ENCODE data around the gene CDK6. TPM values are rescaled to one million over a fixed set of nuclear protein-coding genes. Genes with fewer than 3 reads are reported as not detected.

Gene CDK6
- total RNA-seq, 1 experiment from 2014 or later, result 175 TPM

DNA sequence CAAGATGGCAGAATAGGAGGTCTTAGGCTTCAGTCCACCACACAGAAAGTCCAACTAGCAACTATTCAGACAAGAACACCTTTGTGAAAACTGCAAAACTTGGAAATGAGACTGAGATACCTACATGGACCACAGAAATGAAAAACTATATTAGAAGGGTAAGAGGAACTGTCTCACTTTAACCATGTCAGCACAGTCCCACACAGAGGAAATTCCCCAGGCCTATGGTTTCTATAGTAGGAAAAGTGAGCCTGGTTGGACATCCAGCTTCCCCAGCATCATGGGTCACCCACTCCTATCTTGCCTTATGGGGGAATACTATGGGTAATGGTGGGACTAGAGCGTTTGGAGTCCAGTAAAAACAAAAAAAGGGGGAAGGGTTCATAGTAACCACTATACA lies 38.8 kb upstream of the CDK6 start:
- no peaks in the 10 kb centered on the region for H3K36me3 ChIP-seq (ENCODE audit: control insufficient read depth, insufficient read depth, low read length)
- H3K4me3 ChIP-seq (ENCODE audit: low read depth, low read length), result no peak overlapping the region
- Mint-ChIP-seq H3K27ac (ENCODE audit: unreplicated experiment) (no peak overlapping the region), H3K4me1 (ENCODE audit: low read depth, unreplicated experiment) (peaks cover 6% of the 10 kb centered on the region), H3K9me3 (ENCODE audit: unreplicated experiment) (peaks cover 1% of the 10 kb centered on the region), H3K27me3 (ENCODE audit: insufficient read depth, unreplicated experiment) (no peaks in the 10 kb centered on the region), H3K4me3 (ENCODE audit: unreplicated experiment) (no peak overlapping the region), H3K36me3 (ENCODE audit: insufficient read depth, unreplicated experiment) (no peaks in the 10 kb centered on the region)
- TF ChIP-seq, protein P1, sequence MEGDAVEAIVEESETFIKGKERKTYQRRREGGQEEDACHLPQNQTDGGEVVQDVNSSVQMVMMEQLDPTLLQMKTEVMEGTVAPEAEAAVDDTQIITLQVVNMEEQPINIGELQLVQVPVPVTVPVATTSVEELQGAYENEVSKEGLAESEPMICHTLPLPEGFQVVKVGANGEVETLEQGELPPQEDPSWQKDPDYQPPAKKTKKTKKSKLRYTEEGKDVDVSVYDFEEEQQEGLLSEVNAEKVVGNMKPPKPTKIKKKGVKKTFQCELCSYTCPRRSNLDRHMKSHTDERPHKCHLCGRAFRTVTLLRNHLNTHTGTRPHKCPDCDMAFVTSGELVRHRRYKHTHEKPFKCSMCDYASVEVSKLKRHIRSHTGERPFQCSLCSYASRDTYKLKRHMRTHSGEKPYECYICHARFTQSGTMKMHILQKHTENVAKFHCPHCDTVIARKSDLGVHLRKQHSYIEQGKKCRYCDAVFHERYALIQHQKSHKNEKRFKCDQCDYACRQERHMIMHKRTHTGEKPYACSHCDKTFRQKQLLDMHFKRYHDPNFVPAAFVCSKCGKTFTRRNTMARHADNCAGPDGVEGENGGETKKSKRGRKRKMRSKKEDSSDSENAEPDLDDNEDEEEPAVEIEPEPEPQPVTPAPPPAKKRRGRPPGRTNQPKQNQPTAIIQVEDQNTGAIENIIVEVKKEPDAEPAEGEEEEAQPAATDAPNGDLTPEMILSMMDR (IDR thresholded peaks at IDR 0.05; ENCODE audit: insufficient read depth in 1 of 2, low read depth in 1 of 2, low read length in 1 of 2, severe bottlenecking in 1 of 2, unreplicated experiment in 1 of 2), result no peak
- BruUV-seq (replicated peaks), result no TSS peak
- ChIA-PET CTCF (no interaction called here), POLR2A (no interaction called here)
- no peak for DNase-seq
- no peaks in the 10 kb centered on the region for H3K4me1 ChIP-seq
- H3K27me3 ChIP-seq (replicated peaks; ENCODE audit: control insufficient read depth, insufficient read depth, low read length), result no peaks in the 10 kb centered on the region
- intact Hi-C loops (cut with micrococcal nuclease; ENCODE audit: unreplicated experiment), result no loop called here
- no peaks in the 10 kb centered on the region for H3K9me3 ChIP-seq

DNA sequence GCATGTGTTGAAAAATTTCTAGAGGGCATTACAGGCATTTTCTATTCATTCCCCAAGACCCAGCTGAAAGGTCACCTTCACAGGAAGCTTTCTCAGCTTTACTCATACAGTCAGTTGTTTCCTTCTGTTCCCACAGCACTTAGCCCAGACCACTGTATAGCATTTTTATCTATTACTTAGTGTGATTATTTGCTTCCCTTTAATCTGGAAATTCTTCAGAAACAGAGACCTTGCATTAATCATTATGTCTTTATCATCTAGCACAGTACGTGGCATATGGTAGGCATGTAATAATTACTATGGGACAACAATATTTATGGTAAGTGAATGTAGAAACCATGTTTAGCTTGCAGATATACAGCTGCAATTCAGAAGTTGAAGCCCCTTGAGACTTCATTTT lies 38.2 kb upstream of the CDK6 start:
- no TSS peak for BruUV-seq (replicated peaks)
- ChIA-PET CTCF (no interaction called here), POLR2A (no interaction called here)
- H3K27me3 Mint-ChIP-seq (ENCODE audit: insufficient read depth, unreplicated experiment), result no peaks in the 10 kb centered on the region
- no peak for DNase-seq
- no peak overlapping the region for H3K4me3 Mint-ChIP-seq (ENCODE audit: unreplicated experiment)
- H3K36me3 Mint-ChIP-seq (ENCODE audit: insufficient read depth, unreplicated experiment), result no peaks in the 10 kb centered on the region
- H3K27me3 ChIP-seq (replicated peaks; ENCODE audit: control insufficient read depth, insufficient read depth, low read length), result no peaks in the 10 kb centered on the region
- H3K4me1 Mint-ChIP-seq (ENCODE audit: low read depth, unreplicated experiment), result peaks cover under 1% of the 10 kb centered on the region
- peaks cover 7% of the 10 kb centered on the region for H3K9me3 Mint-ChIP-seq (ENCODE audit: unreplicated experiment)
- no peak overlapping the region for H3K27ac Mint-ChIP-seq (ENCODE audit: unreplicated experiment)
- H3K36me3 ChIP-seq (ENCODE audit: control insufficient read depth, insufficient read depth, low read length), result no peaks in the 10 kb centered on the region
- H3K4me3 ChIP-seq (ENCODE audit: low read depth, low read length), result no peak overlapping the region
- intact Hi-C loops (cut with micrococcal nuclease; ENCODE audit: unreplicated experiment), result no loop called here
- TF ChIP-seq, protein P1 (IDR thresholded peaks at IDR 0.05; ENCODE audit: insufficient read depth in 1 of 2, low read depth in 1 of 2, low read length in 1 of 2, severe bottlenecking in 1 of 2, unreplicated experiment in 1 of 2), result no peak
- no peaks in the 10 kb centered on the region for H3K9me3 ChIP-seq
- H3K4me1 ChIP-seq, result no peaks in the 10 kb centered on the region

DNA sequence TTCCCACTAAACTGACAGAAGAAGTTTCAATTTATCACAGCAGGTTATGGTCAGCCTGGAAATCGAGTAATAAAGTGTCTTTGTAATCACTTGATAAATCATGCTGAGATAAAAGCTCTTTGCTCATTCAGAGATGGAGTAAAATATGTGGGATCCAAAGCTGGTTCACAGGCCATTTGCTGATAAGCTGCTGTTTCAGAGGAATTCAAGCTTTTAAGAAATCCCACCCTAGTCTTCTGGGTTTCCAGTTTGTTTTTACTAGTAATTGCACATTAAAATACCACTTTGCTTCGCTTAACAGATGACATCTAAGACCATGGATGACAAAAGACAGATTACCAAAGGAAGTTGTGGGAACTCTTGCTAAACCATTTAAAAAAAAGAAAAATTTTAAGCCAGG lies 37.4 kb upstream of the CDK6 start:
- no peaks in the 10 kb centered on the region for H3K27me3 Mint-ChIP-seq (ENCODE audit: insufficient read depth, unreplicated experiment)
- intact Hi-C loops (cut with micrococcal nuclease; ENCODE audit: unreplicated experiment), result no loop called here
- H3K9me3 Mint-ChIP-seq (ENCODE audit: unreplicated experiment), result peaks cover 12% of the 10 kb centered on the region
- Histone ChIP-seq H3K27me3 (replicated peaks; ENCODE audit: control insufficient read depth, insufficient read depth, low read length) (no peaks in the 10 kb centered on the region), H3K4me3 (ENCODE audit: low read depth, low read length) (no peak overlapping the region), H3K9me3 (no peaks in the 10 kb centered on the region), H3K36me3 (ENCODE audit: control insufficient read depth, insufficient read depth, low read length) (no peaks in the 10 kb centered on the region), H3K4me1 (no peaks in the 10 kb centered on the region)
- no peaks in the 10 kb centered on the region for H3K36me3 Mint-ChIP-seq (ENCODE audit: insufficient read depth, unreplicated experiment)
- no TSS peak for BruUV-seq (replicated peaks)
- CTCF ChIA-PET, result interaction anchor here (0.6 kb wide), 1 partner anchor 37 kb away, joined by 4 read pairs; the partner anchor contains the start of gene CDK6
- no peak for DNase-seq
- POLR2A ChIA-PET, result no interaction called here
- H3K4me3 Mint-ChIP-seq (ENCODE audit: unreplicated experiment), result no peak overlapping the region
- H3K4me1 Mint-ChIP-seq (ENCODE audit: low read depth, unreplicated experiment), result no peaks in the 10 kb centered on the region
- H3K27ac Mint-ChIP-seq (ENCODE audit: unreplicated experiment), result no peak overlapping the region
- TF ChIP-seq, protein P1 (IDR thresholded peaks at IDR 0.05; ENCODE audit: insufficient read depth in 1 of 2, low read depth in 1 of 2, low read length in 1 of 2, severe bottlenecking in 1 of 2, unreplicated experiment in 1 of 2), result no peak
